NCI-H1092 treated with DMSO at 0.1 percent for 48 hours (cell line): ENCODE data around the gene TMEM40.
"Not testable (repeated sequence)": the region's sequence is repeated elsewhere in the genome, so short reads cannot be mapped to it uniquely, and the experiment has no call there.

Experiments
- DNase-seq: peaks from one replicate; lab custom pipeline; 2025; lab: John Stamatoyannopoulos, UW

TMEM40 gene

GRCh38 chr3:12775970-12776369, 16.9 kb upstream of the TMEM40 start:
- DNase-seq = not testable (repeated sequence)

GRCh38 chr3:12775226-12775625, 16.2 kb upstream of the TMEM40 start:
- DNase-seq = no peak

- DNase-seq = no peak
Observed at GRCh38 chr3:12774619-12775018, 15.6 kb upstream of the TMEM40 start.

- no peak for DNase-seq
Observed at GRCh38 chr3:12773710-12774086, 14.6 kb upstream of the TMEM40 start.

GRCh38 chr3:12773030-12773709, 14.1 kb upstream of the TMEM40 start:
- DNase-seq = no peak

GRCh38 chr3:12772462-12772861, 13.4 kb upstream of the TMEM40 start:
- DNase-seq = no peak

GRCh38 chr3:12771236-12771635, 12.2 kb upstream of the TMEM40 start:
- no peak for DNase-seq

- DNase-seq = no peak
Observed at GRCh38 chr3:12769761-12770160, 10.7 kb upstream of the TMEM40 start.

GRCh38 chr3:12768579-12769527, 9.8 kb upstream of the TMEM40 start:
- peak; percentile 12 for DNase-seq

- no peak for DNase-seq
Observed at GRCh38 chr3:12766541-12766940, 7.5 kb upstream of the TMEM40 start.

GRCh38 chr3:12764171-12764776, 5.2 kb upstream of the TMEM40 start:
- no peak for DNase-seq

- DNase-seq = no peak
Observed at GRCh38 chr3:12759693-12760565, 870 bp upstream of the TMEM40 start.

GRCh38 chr3:12758025-12758781, 856 bp downstream of the TMEM40 start:
- DNase-seq = peak; percentile 58

GRCh38 chr3:12756635-12757034, 2.4 kb downstream of the TMEM40 start:
- no peak for DNase-seq

- no peak for DNase-seq
Observed at GRCh38 chr3:12756175-12756574, 2.9 kb downstream of the TMEM40 start.

GRCh38 chr3:12755754-12756153, 3.3 kb downstream of the TMEM40 start:
- no peak for DNase-seq

- no peak for DNase-seq
Observed at GRCh38 chr3:12754313-12754712, 4.7 kb downstream of the TMEM40 start.

- DNase-seq = no peak
Observed at GRCh38 chr3:12753275-12754028, 5.6 kb downstream of the TMEM40 start.

GRCh38 chr3:12752809-12753208, 6.2 kb downstream of the TMEM40 start:
- no peak for DNase-seq

- no peak for DNase-seq
Observed at GRCh38 chr3:12752102-12752501, 7.0 kb downstream of the TMEM40 start.
